Stomach (tissue), 4 donors: ENCODE data around the gene DDX31.

Experiments used
- EP300 ChIP-seq: sonication (generic); formaldehyde crosslinking; IDR thresholded peaks from one replicate; pipeline ENCODE4 v1.6.1; 2017; ENCODE audit warnings: antibody characterized with exemption
- TF ChIP-seq, protein P1 (sequence below), 7 experiments: fragments of 450-650 bp in 4 of 7; fragments of 200-600 bp in 3 of 7; sonication (generic) in 3 of 7; IDR thresholded peaks; one replicate each; pipeline ENCODE4 v1.5.1; 2016 to 2019; ENCODE audit warnings: antibody characterized with exemption in 7 of 7, control low read depth in 2 of 7, mild to moderate bottlenecking in 1 of 7

- TF ChIP-seq, protein P1, sequence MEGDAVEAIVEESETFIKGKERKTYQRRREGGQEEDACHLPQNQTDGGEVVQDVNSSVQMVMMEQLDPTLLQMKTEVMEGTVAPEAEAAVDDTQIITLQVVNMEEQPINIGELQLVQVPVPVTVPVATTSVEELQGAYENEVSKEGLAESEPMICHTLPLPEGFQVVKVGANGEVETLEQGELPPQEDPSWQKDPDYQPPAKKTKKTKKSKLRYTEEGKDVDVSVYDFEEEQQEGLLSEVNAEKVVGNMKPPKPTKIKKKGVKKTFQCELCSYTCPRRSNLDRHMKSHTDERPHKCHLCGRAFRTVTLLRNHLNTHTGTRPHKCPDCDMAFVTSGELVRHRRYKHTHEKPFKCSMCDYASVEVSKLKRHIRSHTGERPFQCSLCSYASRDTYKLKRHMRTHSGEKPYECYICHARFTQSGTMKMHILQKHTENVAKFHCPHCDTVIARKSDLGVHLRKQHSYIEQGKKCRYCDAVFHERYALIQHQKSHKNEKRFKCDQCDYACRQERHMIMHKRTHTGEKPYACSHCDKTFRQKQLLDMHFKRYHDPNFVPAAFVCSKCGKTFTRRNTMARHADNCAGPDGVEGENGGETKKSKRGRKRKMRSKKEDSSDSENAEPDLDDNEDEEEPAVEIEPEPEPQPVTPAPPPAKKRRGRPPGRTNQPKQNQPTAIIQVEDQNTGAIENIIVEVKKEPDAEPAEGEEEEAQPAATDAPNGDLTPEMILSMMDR (IDR thresholded peaks at IDR 0.05): no peak
- no peak for TF ChIP-seq EP300
These were observed 35.5 kb downstream of the DDX31 start for GRCh38 chr9:132634327-132634726.
